ENCODE data around the gene LIN7A. TPM values are rescaled to one million over a fixed set of nuclear protein-coding genes. Genes with fewer than 3 reads are reported as not detected.

Gene LIN7A
- total RNA-seq, 1 donor = 6.5 TPM

DNA sequence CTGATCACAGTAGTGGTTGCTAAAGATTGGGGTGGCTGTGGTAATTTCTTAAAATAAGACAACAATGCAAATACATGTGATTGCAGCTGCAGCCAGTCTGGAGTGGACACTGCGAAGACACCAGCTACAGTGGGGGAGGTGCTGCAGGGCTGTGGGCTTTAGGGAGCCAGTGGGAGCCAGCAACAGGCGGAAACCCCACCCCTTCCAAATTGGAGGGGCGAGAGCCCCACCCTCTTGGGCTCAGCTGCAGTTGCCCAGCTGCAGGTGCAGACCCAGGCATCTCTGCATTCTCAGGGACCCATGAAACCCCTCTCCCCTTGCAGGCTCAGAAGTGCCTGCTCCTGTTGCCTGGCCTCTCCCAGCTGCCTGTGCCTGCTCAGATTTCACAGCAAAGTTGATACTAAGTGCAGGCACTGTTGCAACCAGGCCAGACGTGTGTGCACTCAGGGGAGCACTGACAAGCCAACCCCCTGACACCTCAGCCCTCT, 116.2 kb downstream of the LIN7A start:
- H2AFZ ChIP-seq (ENCODE audit: low read length) = no peak overlapping the region
- TF ChIP-seq, protein P1, sequence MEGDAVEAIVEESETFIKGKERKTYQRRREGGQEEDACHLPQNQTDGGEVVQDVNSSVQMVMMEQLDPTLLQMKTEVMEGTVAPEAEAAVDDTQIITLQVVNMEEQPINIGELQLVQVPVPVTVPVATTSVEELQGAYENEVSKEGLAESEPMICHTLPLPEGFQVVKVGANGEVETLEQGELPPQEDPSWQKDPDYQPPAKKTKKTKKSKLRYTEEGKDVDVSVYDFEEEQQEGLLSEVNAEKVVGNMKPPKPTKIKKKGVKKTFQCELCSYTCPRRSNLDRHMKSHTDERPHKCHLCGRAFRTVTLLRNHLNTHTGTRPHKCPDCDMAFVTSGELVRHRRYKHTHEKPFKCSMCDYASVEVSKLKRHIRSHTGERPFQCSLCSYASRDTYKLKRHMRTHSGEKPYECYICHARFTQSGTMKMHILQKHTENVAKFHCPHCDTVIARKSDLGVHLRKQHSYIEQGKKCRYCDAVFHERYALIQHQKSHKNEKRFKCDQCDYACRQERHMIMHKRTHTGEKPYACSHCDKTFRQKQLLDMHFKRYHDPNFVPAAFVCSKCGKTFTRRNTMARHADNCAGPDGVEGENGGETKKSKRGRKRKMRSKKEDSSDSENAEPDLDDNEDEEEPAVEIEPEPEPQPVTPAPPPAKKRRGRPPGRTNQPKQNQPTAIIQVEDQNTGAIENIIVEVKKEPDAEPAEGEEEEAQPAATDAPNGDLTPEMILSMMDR (IDR thresholded peaks at IDR 0.05; ENCODE audit: extremely low read depth, low read depth, low read length) = no peak
- no peak overlapping the region for H3K4me2 ChIP-seq (ENCODE audit: insufficient read depth, low read length)
- H4K20me1 ChIP-seq (ENCODE audit: insufficient read depth, low read length) = no peaks in the 10 kb centered on the region
- no peak overlapping the region for H3K27ac ChIP-seq (ENCODE audit: low read depth, low read length)
- no peaks in the 10 kb centered on the region for H3K9me3 ChIP-seq (ENCODE audit: low read depth, low read length)
- H3K27me3 ChIP-seq (ENCODE audit: insufficient read depth, low read length) = no peaks in the 10 kb centered on the region
- H3K36me3 ChIP-seq (ENCODE audit: insufficient read depth, low read length) = no peaks in the 10 kb centered on the region
- no peak for DNase-seq (ENCODE audit: insufficient read length, low spot score, missing footprints)
- no peak overlapping the region for H3K4me3 ChIP-seq (ENCODE audit: insufficient read depth, low read length)
- H3K79me2 ChIP-seq (ENCODE audit: insufficient read depth, low read length) = no peaks in the 10 kb centered on the region
- no peaks in the 10 kb centered on the region for H3K4me1 ChIP-seq (ENCODE audit: insufficient read depth, low read length)

DNA sequence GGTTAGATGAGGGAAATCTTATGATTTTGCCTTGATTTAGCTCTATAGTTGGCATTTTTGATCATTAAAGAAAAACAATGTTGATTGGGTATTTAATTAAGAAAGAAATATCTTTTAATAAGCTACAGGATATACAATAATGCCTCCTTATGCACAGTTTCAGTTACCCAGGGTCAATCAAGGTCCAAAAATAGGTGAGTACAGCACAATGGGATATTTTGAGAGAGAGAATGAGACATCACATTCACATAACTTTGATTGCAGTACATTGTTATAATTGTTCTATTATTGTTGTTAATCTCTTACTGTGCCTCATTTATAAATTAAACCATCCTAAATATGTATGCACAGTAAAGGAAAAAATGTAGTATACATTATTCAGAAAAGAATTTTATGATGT, 118.9 kb downstream of the LIN7A start:
- Histone ChIP-seq H4K20me1 (ENCODE audit: insufficient read depth, low read length) (no peaks in the 10 kb centered on the region), H3K79me2 (ENCODE audit: insufficient read depth, low read length) (no peaks in the 10 kb centered on the region), H3K9me3 (ENCODE audit: low read depth, low read length) (no peaks in the 10 kb centered on the region), H3K4me3 (ENCODE audit: insufficient read depth, low read length) (no peak overlapping the region), H2AFZ (ENCODE audit: low read length) (no peak overlapping the region), H3K27me3 (ENCODE audit: insufficient read depth, low read length) (no peaks in the 10 kb centered on the region), H3K36me3 (ENCODE audit: insufficient read depth, low read length) (no peaks in the 10 kb centered on the region), H3K27ac (ENCODE audit: low read depth, low read length) (no peak overlapping the region), H3K4me2 (ENCODE audit: insufficient read depth, low read length) (no peak overlapping the region), H3K4me1 (ENCODE audit: insufficient read depth, low read length) (no peaks in the 10 kb centered on the region)
- TF ChIP-seq, protein P1 (IDR thresholded peaks at IDR 0.05; ENCODE audit: extremely low read depth, low read depth, low read length) = no peak
- no peak for DNase-seq (ENCODE audit: insufficient read length, low spot score, missing footprints)

DNA sequence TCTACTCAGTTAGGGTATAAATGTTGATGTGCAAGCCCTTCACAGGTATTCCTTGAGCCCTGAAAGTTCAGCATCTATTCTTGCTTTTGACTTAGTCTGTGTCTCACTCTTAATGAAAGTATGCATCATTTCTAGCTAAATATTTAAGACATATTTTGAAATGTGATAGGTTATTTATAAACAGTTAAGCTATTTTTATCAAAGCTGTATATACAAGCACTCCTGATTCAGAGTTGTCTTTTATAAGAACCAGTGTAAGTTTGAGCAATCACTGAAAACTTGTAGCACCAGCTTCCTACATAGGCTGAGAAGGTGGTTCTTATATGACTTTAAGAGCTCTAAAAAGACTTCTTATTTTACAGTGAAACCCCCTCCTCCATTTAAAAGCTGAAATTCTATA, 122.4 kb downstream of the LIN7A start:
- Histone ChIP-seq H3K4me3 (ENCODE audit: insufficient read depth, low read length) (no peak overlapping the region), H3K27ac (ENCODE audit: low read depth, low read length) (no peak overlapping the region), H3K4me1 (ENCODE audit: insufficient read depth, low read length) (no peaks in the 10 kb centered on the region), H3K27me3 (ENCODE audit: insufficient read depth, low read length) (no peaks in the 10 kb centered on the region), H3K9me3 (ENCODE audit: low read depth, low read length) (no peaks in the 10 kb centered on the region), H2AFZ (ENCODE audit: low read length) (no peak overlapping the region), H4K20me1 (ENCODE audit: insufficient read depth, low read length) (no peaks in the 10 kb centered on the region), H3K4me2 (ENCODE audit: insufficient read depth, low read length) (no peak overlapping the region), H3K79me2 (ENCODE audit: insufficient read depth, low read length) (no peaks in the 10 kb centered on the region), H3K36me3 (ENCODE audit: insufficient read depth, low read length) (no peaks in the 10 kb centered on the region)
- no peak for DNase-seq (ENCODE audit: insufficient read length, low spot score, missing footprints)
- TF ChIP-seq, protein P1 (IDR thresholded peaks at IDR 0.05; ENCODE audit: extremely low read depth, low read depth, low read length) = no peak

DNA sequence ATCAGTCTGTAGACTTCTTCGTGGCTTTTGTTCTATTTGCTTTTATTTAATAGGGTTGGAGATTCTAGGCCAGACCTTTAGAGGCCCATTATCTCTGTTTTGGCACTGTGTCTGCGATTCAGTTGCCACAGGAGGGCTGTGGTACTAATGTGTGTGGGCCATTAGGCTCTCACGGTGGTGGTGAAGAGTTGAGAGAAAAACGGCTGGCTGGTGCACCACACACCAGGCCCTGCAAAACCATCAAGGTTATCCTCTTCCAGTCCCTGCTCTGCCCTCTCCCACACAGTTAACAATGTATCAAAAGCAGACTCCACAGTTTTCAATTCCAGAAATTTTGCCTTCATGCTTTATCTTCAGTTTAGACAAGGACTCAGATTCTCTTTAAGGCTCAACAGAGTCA, 123.3 kb downstream of the LIN7A start:
- H3K9me3 ChIP-seq (ENCODE audit: low read depth, low read length) = no peaks in the 10 kb centered on the region
- TF ChIP-seq, protein P1 (IDR thresholded peaks at IDR 0.05; ENCODE audit: extremely low read depth, low read depth, low read length) = no peak
- no peak overlapping the region for H3K4me2 ChIP-seq (ENCODE audit: insufficient read depth, low read length)
- no peak overlapping the region for H3K27ac ChIP-seq (ENCODE audit: low read depth, low read length)
- H4K20me1 ChIP-seq (ENCODE audit: insufficient read depth, low read length) = no peaks in the 10 kb centered on the region
- no peak for DNase-seq (ENCODE audit: insufficient read length, low spot score, missing footprints)
- H2AFZ ChIP-seq (ENCODE audit: low read length) = no peak overlapping the region
- H3K79me2 ChIP-seq (ENCODE audit: insufficient read depth, low read length) = no peaks in the 10 kb centered on the region
- no peaks in the 10 kb centered on the region for H3K36me3 ChIP-seq (ENCODE audit: insufficient read depth, low read length)
- H3K27me3 ChIP-seq (ENCODE audit: insufficient read depth, low read length) = no peaks in the 10 kb centered on the region
- H3K4me1 ChIP-seq (ENCODE audit: insufficient read depth, low read length) = no peaks in the 10 kb centered on the region
- H3K4me3 ChIP-seq (ENCODE audit: insufficient read depth, low read length) = no peak overlapping the region
